Activated effector memory CD4-positive, alpha-beta T cell treated with Interleukin-2 at 50 U/mL for 16 hours (primary cell): ENCODE measurements around the gene ZEB2.

ENCODE experiments used
- DNase-seq: peaks from one replicate; pipeline ENCODE4 v3.0.0-alpha.2; 2020

ZEB2 gene

DNA sequence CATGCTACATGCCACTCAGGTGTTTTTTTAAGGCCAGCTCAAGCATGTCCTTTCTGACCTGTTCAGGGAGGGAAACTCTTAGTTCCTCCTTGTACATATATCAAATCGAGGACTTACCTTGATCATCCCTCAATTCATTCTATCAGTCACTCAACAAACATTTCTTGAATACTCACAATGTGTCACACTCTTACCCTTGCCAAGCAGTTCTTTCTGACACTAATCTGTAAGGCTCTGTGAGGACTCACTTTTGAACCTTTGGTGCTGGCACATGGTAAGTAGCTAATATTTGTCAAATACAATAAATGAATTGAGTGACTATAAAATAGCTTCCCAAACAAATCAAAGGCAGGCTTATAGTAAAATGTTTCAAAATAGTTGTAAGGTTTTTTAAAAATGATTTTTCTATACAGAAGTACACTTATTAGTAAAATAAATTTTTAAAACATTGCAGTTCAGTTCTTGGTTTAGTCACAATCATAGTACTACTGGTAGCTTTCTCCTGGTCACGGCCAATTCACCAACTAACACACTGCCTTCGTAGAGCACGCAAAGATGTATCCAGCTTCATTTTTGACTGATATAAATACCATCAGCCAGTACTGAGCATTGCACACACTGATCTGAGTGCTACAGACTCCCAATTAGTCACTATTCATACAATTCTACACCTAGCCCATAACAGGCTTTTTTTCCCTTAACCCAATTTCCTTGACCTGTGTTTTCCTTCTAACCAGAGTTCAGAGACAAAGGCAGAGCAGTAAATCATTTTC lies 50.9 kb downstream of the ZEB2 start:
- no peak for DNase-seq

DNA sequence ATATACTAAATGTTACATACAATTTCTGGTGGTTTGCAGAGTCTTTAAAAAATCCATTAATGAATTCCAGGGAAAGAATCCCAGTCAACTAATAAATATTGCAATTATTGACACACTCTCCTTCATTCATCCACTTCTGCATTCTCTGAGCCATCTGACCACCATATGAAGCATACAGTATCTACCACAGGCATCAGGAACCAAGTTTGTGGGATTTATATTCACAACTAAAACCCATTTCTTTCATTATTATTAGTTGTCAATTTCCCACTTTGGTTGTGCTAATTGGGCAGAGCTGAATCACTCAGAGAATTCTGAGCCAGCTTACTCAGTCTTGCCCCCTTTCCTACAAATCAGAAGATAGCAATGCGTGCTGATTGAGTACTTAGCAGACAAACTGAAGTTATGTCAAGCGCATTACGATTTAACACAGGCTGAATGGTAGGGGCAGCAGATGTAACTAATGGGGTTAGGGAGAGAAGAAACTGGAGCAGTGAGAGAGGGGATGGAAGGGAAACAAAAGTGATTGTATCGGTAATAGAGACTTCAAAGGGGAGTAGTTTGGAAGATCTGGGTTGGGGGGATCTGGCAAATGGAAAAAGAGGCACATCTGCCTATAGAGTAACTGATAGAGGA lies 52.3 kb downstream of the ZEB2 start:
- no peak for DNase-seq

DNA sequence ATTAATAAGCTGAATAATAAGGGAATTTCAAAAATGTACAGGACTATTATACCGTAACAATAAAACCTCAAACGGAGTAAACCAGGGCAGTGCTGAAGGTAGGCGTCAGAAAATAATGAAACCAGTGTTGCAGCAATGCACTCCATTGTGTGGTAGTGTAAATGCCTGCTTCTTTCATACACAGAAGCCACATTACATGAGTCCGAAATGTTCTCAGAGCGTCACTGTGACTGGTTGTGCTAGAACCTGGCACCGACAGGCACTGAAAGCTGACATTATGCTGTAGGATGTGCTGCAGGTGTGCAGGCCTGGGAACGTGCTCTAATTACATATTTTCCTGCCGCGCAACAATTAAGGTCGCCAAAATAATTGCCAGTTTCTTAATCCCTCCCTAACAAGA lies 53.3 kb downstream of the ZEB2 start:
- no peak for DNase-seq

DNA sequence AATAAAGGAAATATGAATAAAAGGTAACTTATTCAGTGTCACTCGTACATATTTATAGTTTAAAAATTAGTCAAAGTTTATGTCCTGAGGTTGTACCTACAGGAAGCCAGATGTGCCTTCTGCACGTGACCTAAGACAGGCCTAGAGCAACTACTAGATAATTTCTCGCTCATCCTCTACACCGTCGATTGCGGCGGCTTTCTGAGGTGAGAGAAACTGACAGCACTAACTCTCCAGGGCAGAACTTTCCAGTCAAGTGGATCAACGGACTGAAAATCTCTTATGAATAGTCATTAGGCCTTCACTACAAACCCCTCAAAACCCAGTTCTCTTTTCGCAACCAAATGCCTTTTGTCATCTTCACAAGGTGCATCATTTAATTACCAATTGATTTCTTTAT lies 54.2 kb downstream of the ZEB2 start:
- no peak for DNase-seq

DNA sequence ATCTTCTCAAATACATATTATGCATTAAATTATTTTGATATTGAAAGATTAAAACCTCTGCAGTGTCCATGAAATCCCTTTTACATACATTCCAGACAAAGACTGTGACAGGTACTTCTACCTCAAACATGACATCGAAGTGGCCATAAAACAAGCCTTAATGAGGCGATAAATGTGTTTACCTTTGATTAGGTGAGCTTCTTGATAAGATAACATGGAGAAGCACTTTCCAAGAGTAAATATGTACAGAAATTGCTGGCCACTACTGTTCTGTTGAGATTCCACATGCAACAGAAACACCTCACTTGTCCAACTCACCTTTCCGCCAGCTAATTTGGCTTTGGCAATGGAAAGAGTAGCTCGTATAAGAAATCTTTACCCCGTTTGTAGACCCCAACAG lies 55.2 kb downstream of the ZEB2 start:
- no peak for DNase-seq

DNA sequence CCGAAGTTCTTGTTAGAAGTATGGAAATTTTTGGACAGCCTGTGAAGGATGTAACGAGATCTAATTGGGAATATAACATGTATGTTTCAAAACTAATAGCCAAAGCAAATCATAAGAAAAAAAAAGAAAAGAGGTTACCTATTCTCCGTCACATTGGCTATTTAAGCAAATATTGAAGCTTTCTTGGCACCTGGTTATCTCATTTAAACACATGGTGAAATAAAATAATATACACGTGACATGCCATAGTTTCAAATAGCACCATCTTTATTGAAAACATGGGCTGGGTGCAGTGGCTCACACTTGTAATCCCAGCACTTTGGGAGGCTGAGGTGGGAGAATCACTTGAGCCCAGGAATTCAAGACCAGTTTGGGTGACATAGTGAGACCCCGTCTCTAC lies 56.7 kb downstream of the ZEB2 start:
- DNase-seq: no peak

DNA sequence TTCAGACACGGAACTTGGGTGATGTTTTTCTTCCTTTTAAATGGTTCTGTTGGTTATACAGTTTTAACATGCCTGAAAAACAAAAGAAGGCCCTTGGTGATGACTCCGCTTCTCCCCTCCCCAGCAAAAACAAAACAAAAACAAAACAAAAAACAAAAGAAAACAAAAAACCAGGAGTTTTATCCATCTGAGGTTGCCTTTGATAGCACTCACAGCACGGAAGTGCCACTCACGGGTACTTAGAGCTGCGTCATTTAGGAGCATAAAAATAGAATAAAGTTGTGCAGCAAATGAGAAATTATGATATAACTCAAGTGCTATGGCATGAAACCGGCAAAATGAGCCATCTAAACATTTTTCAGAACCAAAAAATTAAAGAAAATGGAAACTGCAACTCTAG lies 57.7 kb downstream of the ZEB2 start:
- no peak for DNase-seq

DNA sequence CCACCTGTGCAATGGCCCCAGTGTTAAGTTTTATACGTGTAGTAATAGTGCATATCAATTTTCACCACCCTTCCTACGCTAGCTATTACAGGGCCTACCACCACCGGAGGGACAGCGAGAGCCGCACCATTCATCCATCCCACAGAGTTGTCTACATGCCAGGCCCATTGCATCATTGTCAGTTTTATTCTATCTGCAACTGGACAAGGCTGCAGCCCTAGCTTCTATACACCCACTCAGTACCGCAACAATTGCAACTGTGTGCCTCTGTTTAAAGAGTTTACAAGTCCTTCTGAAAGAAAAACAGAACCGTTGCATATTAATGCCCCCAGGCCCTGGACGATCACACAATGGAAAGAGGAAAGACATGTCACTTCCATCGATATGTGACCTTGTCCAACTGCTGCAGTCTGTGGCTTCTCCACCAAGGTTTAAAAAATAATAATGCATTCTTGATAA lies 58.6 kb downstream of the ZEB2 start:
- no peak for DNase-seq

DNA sequence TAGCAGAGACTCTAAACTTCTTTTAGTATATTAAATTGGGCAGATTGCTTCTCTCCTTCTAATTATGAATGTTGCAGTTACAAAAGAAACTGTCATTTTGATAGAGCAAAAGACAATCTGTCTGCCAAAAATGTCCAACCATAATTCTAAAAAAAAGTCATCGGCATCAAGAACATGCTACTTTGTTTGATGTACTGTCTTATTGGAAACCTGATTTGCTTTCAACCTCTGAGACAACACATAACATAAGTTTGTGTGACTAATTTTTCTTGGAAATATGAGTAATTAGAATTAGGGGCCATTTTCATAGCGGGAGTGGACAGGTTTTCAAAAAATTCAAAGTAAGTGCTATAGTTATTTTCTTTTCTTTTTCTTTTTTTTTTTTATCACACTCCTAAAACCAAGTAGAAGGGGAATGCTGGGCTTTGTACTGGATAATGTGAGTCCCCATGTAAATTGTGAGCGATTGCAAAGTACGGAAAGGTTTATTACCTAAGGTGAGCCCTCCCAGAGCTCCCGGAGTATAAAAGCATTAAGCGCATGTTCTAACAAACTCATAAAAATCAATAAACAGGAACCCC lies 59.1 kb downstream of the ZEB2 start:
- no peak for DNase-seq

DNA sequence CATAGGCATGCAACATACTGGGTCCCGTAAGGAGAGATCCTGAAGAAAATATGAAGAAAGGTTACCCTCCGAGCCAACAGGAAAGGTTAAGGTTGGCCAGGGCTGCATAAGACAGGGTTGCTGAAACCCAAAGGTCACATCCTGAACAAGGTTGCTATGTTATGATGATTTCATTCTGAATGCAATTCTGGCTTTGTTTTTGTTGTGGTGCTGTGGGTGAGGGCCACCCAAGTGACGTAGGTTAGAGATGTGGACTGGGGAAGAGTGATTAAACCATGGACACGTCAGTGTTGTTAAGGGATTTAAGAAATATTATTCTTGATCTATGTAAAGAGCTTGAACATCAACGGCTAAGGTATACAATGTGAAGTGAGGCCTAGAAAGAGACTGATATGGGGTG lies 60.0 kb downstream of the ZEB2 start:
- DNase-seq: no peak

DNA sequence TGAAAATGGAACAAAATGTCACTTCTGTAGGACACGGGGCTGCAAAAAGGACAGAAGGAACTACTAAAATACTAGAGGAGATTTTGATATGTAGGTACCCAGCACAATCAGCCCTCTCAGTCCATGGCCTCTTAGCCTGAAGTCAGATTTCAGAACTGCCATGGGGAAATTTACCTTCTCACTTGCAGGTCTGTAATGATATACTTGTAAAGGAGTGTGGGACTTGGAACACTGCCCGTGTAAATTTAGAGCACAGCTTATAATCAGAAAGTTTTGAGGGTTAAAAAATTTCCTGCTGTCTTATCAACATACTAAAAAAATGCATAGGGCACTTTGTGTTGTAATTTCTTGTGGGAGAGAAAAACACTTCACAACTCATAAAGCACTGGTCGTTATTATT lies 60.6 kb downstream of the ZEB2 start:
- no peak for DNase-seq

DNA sequence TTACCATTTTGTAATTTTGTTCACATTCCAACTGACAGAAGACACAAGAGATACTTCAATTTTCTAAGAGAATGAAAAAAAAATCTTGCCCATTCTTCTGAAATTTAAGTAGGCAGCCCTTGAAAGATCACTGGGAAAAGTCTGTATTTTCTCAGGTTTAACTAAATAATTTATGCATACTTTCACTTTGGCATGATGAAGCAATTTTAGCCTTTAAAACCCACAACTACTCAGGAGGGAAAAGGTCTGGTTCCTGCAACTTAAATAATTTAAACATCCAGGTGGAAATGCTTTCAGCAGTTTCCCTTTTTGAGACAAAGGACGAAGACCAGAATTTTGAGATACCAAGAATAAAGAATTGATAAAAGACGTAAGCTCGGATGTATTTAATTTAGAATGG lies 61.4 kb downstream of the ZEB2 start:
- no peak for DNase-seq

DNA sequence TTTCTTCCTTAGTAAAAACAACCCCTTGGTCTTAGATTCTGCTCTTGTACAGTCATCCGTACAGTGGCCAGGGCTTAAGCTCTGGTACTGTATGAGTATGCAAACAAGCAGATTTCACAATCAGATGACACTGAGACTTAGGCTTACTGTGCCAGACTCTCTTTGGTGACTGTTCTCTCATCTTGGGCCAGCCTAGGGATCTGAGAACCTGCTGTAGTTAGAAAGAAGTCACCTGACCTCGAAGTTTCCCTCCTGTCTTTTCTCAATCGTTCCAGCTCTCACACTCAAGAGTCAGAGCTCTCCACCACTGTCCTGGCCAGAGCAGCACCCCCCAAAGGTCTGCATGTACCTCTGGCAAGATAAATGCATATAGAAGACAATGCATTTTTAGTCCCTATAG lies 63.2 kb downstream of the ZEB2 start:
- DNase-seq: no peak

DNA sequence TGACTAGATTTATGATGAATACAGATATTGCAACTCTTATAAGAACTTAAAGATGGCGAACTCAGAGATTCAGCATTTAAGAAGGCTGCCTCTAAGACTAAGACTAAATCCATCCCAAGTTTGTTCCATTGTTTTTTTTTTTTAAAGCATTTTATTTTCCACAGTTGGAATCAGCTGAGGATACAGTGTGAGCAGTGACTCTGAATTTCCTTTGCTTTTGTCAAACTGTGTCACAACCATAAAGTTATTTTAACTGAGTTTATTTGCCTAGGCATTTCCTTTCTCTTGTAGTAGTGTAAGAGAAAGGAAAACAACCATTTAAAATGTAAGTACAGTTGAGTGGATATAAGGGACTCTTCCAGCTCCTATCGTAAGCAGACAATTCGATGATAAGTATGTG lies 63.9 kb downstream of the ZEB2 start:
- no peak for DNase-seq

DNA sequence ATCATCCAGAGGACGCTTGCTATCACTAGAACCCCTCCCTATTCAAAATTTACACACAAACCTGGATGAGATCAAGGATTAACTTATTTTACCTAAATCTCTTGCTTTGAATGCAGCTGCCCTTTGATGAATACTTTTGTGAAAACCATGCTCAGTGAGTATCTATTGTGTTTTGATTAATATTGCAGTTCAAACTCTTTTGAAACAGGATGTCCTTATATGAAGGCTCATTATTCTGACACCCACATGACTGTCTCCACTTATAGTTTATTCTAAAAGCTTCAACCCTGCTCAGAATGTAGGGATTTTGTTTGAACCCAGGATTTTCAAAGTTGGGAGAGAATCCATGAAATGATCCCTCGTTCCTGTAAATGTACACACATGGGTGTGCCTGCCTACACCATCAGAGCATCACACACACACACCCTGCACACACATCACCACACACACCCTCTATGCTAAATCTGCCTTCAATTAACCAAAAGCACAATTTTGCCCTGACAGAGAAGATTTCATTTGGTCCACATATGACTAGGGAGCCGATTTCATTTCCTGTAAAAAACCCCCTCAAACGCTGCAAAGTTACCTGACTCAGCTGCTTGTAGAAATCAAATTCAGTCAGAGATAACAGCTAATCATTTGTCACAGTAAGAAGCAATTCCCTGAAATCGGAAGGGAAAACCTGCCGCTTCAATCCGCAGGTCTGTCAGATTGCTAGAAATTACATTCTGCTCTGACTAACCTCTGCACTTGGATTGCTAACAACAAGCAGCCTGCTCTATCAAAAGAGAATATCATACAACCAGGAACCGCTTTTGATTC lies 65.2 kb downstream of the ZEB2 start:
- no peak for DNase-seq

DNA sequence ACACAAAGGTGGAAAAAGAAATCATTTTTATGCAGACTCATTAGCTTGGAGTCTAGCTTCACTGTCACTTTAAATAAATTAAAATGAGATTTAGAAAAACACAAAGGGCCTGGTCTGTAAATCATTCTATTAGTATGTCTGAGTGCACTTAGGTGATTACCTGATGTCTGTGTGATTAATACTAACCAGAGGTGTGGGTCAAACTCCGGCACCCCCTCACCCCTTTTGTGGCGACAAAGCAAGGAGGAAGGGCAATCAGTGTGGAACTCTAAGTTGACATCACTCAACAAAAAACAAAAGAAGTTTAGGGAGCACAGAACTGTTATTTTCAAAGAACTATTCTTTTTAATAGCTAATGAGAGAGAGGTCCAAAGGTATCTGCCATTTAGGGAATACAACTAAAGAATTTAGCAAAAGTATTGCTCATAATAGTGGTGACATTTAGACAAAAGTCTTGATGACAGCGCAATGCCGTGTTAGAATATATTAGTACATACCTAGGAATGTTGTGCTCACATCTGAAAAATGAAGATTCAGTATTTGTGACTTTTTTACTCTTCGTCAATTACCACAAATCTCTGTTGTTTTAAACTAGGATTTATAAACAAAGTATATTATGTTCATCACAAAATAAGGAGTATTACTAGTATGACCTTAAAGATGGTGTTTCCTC lies 66.3 kb downstream of the ZEB2 start:
- DNase-seq: no peak

DNA sequence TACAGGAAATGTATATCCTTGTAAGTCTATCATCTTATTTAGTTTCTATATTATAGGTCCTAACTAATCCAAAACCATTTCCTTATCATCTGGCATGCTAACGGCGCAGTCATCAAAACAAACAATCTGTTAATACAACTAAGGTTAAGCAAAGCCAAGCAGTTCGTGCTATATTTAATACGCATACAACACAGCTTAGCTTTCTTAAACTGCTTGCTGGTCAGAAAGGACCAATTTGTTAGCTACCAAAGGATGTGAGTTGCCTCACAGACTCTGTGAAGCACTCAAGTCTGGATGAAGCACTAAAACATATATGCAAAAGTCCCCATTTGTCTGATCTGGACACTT lies 67.0 kb downstream of the ZEB2 start:
- DNase-seq: no peak

DNA sequence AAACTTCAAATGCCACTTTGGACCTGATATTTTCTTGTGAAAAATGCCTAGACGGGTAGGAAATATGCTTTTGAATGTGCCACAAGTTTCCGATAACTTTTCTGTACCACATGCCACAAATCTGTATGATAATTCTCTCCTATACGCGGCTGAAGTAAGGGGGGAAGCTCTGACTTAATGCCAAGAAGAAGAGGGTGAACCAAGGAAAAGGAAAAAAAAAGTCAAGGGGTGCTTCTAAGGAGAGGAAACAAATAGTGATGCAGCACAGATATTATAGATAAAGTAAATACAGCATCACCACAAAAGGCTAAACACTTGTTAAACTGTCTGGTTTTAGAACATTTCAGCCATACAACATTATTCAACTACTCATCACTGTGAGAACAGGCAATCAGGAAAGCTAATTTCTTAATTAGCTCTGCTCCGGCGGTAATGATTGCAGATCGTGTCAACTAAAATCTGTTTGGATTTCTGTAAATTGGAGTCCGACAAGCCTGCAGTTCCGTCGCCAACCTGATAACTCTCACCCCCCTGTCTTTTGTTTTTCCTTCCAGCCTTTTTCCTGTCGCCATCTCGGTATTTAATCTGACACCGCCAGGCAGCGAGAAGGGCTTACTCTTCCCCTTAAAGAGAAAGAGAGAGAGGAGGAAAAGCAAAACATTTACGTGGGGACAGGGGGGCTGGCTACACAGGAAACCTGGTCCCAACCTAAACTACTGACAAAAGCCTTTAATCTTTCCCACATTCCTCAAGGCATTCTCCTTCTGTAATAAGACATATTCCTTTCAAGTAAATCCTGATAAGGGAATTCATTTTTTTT lies 67.5 kb downstream of the ZEB2 start:
- DNase-seq: no peak

DNA sequence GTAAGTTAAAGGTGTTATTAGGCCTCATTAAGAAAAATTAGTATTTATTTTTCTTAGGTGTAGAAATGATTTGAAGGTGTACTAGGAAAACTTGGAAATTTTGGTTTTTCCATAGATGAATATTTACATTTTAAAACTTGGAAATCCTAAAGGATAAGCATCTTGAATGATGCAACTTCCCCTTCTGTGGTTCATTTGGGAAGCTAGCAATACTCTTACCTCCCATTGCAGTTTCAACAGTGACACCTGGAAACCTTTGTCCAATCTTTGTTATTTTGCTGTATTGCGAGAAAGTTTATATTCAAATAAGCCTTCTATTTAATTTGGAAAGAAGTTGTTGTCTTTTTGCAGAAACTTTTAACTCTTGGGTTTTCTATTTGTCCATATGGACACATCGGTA lies 68.5 kb downstream of the ZEB2 start:
- no peak for DNase-seq

DNA sequence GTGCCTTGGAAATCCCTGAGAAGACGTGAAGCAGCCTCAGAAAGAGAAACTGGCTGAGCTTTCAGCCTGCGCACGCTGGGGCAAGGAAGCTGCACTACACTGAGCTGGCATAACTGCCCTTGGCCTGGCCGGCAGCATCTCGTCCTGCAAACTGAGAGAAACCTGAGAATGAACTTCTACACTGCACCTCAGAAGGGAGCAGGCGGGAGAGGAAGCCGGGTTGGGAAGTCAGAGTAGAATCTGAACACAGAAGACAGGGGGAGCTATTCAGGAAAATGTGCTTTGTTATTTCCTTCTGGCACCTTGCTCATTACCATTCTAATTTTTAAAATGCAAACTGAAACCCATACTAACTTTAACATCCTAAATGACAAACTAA lies 70.9 kb downstream of the ZEB2 start:
- DNase-seq: no peak

DNA sequence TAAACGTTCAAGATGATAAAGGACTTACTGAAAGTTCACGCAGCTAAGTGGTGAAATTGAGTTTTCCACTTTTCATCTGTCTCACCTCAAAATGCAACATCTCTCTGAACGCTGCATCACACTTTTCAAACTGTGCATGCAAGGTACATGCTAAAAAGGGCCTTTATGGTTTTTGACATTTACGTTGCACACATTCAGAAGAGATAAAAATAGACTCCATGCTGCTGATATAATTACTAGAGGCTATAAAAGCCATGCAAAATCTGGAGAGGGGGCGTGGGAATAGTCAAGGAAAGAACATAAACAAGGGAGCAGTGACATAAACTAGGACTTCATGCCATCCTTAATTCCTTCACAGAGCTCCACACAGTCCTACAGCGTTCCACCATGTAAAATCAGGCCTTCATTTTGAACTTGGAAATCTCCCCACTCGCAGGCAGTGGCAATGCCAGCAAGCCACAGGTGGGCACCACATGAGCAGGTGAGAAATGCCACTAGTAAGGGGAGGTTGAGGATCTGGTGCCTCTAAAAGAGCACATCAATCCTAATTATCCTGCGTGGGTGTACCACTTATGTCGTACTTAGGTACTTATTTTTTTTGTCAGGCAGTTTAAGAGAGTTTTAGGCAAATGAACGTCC lies 71.4 kb downstream of the ZEB2 start:
- DNase-seq: no peak

DNA sequence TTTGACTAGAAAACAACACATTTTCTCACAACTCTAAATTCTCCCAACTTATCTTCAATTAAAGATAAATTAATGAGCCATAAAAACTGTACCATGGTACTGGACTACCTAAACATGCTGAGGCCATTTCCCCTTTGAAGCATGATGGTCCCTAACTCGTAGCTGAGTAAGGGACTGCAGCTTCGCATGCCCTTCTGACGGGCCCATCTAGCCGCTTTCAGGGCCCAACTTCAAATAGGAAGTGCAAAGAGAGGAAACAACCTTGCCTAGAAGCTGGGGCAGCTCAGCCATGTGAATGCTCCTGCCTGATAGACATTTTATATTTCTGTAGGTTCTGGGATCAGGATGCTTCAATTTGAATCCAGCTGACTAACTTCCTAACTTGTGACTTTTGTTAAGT lies 72.4 kb downstream of the ZEB2 start:
- no peak for DNase-seq
